Adrenal gland (tissue), 5 donors: ENCODE measurements around the gene MALAT1.

ENCODE experiments used
- CTCF ChIP-seq, 6 experiments: fragments of 450-650 bp in 4 of 6; fragments of 200-600 bp in 2 of 6; sonication (generic) in 1 of 6; IDR thresholded peaks; 1 replicate in 5 of 6; 2 replicates in 1 of 6; pipeline versions ENCODE4 v1.5.1 to v1.8.0; 2016 to 2021; ENCODE audit warnings: antibody characterized with exemption in 6 of 6, mild to moderate bottlenecking in 2 of 6, moderate library complexity in 1 of 6
- POLR2A ChIP-seq, 2 donors: fragments of 450-650 bp; IDR thresholded peaks; one replicate each; pipeline ENCODE4 v1.6.1; 2017; ENCODE audit warnings: antibody characterized with exemption in 2 of 2, mild to moderate bottlenecking in 2 of 2, moderate library complexity in 1 of 2
- donor health status: DM: no; HTN: no; CAD: no.

- TF ChIP-seq CTCF (IDR thresholded peaks at IDR 0.05) (no peak), POLR2A (IDR thresholded peaks at IDR 0.05) (no peak)
Observed at GRCh38 chr11:65473278-65473860, 25.5 kb upstream of the MALAT1 start.
